Fibroblast of villous mesenchyme (primary cell): ENCODE data around the gene PLEKHO2. TPM values are rescaled to one million over a fixed set of nuclear protein-coding genes. Genes with fewer than 3 reads are reported as not detected.

Source experiments
- DNase-seq: peaks from one replicate; pipeline ENCODE4 v3.0.0-alpha.2; 2010; ENCODE audit warnings: low read depth
- H3K4me3 ChIP-seq: 2 replicates; pipeline ENCODE4 v1.5.1; 2011; ENCODE audit warnings: low read depth, mild to moderate bottlenecking, low read length
- CTCF ChIP-seq: IDR thresholded peaks from 2 replicates; pipeline ENCODE4 v1.5.1; 2012; ENCODE audit warnings: low read depth, mild to moderate bottlenecking, low read length; ENCODE audit not compliant: insufficient read depth
- total RNA-seq: library from RNA; depleted of rRNA; stranded (reverse); fragments of >200 nt; gene quantifications from 2 replicates; pipeline ENCODE4 v1.2.3, GENCODE V29; 2012

The PLEKHO2 gene
- total RNA-seq, 1 donor, result 48.8 TPM

GRCh38 chr15:64893481-64894394 is 52.0 kb downstream of the PLEKHO2 start:
- peak; percentile 93 for DNase-seq
- no peak overlapping the region for H3K4me3 ChIP-seq
- TF ChIP-seq CTCF, result no peak

- H3K4me3 ChIP-seq, result no peak overlapping the region
- no peak for DNase-seq
- TF ChIP-seq CTCF, result no peak
Observed at GRCh38 chr15:64894395-64895056, 52.8 kb downstream of the PLEKHO2 start.

- peak; percentile 81 for DNase-seq
- TF ChIP-seq CTCF, result no peak
- H3K4me3 ChIP-seq, result peak overlapping the region; percentile 43
Observed at GRCh38 chr15:64895285-64896065, 53.8 kb downstream of the PLEKHO2 start.

GRCh38 chr15:64896371-64897069 is 54.8 kb downstream of the PLEKHO2 start:
- TF ChIP-seq CTCF, result no peak
- H3K4me3 ChIP-seq, result no peak overlapping the region
- no peak for DNase-seq

- peak; percentile 78 for DNase-seq
Observed at GRCh38 chr15:64897345-64897985, 55.8 kb downstream of the PLEKHO2 start.

More at GRCh38 chr15:64897345-64897985, 55.8 kb downstream of the PLEKHO2 start:
- no peak overlapping the region for H3K4me3 ChIP-seq
- no peak for TF ChIP-seq CTCF
